ENCODE data around the gene NFATC2.

The NFATC2 gene

DNA sequence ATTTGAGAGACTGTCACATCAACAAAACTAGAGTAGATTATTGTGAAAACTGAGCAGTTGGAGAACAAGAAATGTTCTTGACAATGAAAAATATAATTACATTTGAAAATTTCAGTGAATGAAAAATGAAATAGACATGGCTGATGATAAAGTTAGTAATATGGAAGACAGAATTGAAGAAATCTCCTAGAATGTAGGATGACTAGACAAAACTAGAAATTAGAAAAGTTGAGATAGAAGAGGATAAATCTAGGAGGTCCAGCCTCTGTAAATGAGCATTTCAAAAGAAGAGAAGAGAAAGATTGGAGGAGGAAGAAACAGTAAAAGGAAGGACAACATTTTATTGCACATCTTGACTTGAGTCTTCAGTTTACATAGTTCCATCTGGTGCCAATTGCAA, 178.7 kb downstream of the NFATC2 start:
- in situ Hi-C loops (cut with MboI; ENCODE audit: low pct_unique_long_range_greater_than_20kb, low sequenced_read_pairs), result loop anchor here (25.0 kb wide), 1 partner anchor 723 kb away; no protein-coding TSS in a partner anchor
- DNase-seq, result no peak

DNA sequence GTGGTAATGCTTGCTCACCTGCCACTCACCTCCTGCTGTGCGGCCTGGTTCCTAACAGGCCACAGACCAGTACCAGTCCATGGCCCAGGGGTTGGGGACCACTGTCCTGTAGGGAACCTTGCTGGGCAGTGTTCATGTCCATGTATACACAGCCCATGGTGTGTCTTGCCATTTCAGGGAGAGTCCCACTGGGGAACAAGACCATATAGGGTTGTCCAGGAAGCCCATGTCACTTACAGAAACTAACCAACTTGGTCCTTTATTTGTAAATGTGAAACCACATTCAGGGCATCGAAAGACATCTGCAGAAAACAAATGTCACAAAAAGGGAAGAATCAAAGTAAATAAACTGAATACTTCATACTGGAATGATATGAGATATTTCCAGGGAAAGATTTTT, 179.1 kb downstream of the NFATC2 start:
- in situ Hi-C loops (cut with MboI; ENCODE audit: low pct_unique_long_range_greater_than_20kb, low sequenced_read_pairs), result loop anchor here (25.0 kb wide), 1 partner anchor 724 kb away; no protein-coding TSS in a partner anchor
- no peak for DNase-seq

DNA sequence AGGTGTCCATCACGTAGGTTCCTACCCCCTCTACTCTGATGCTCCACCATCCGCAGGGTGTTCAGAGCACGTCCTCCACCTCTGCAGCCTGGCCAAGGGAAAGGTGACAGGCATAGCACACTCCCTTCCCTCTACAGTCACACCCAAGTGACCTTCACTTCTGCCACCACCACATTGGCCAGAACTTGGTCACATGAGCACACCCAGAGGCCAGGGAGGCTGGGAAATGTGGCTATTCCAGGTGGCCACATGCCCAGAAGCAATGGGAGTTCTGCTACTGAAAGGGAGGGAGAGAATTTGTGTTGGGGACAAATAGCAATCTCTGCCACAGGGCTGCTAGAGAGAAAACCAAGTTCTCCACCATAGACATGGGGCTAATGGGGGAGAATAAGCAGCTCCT, 180.3 kb downstream of the NFATC2 start:
- DNase-seq, result no peak
- in situ Hi-C loops (cut with MboI; ENCODE audit: low pct_unique_long_range_greater_than_20kb, low sequenced_read_pairs), result loop anchor here (25.0 kb wide), 1 partner anchor 725 kb away; no protein-coding TSS in a partner anchor

DNA sequence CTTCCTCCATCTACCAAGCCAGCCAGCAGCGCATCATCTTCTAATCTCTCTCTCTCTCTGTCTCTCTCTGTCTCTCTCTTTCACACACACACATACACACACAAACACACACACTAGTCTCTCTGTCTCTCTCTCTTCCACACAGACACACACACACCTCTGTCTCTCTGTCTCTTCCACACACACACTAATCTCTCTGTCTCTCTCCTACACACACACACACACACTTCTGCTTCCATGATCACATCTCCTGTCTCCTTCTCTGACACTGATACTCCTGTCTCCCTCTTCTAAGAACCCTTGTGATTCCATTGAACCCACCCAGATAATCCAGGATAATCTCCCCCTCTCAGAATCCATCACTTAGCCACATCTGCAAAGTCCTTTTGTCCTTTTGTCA, 181.3 kb downstream of the NFATC2 start:
- in situ Hi-C loops (cut with MboI; ENCODE audit: low pct_unique_long_range_greater_than_20kb, low sequenced_read_pairs), result loop anchor here (25.0 kb wide), 1 partner anchor 726 kb away; no protein-coding TSS in a partner anchor
- DNase-seq, result no peak

DNA sequence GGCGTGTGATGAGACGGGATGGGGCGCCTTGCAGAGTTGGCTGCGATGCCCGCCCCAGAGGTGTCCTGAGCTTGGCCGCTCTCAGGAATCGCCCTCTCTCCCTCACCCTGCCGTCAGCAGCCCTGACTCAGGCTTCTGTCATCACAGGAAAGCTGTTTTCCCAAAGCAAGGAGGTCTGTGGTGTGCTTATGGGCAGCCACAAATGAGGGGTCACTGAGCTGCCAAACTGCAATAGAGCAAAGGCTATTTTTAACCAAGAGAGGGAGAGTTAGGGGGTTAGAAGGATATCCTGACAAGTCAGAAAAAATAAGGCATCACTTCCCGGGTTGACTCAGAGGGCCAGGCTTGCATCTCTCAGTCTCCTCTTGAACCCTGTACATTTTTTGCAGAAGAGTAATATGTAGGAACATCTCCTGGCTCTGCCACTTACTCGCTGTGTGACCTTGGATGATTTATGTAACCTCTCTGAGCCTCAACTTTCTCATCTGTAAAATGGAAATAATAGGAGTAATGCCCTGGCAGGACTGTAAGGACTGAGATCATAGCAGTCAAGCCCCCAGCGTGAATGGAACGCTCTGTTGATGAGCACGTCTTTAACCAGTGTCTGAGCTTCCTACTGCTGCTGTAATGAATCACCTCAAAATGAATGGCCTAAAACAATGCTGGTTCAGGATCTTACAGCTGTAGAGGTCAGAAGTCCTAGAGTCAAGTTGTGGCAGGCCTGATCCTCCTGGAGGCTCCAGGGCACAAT, 181.9 kb downstream of the NFATC2 start:
- in situ Hi-C loops (cut with MboI; ENCODE audit: low pct_unique_long_range_greater_than_20kb, low sequenced_read_pairs), result loop anchor here (25.0 kb wide), 1 partner anchor 727 kb away; no protein-coding TSS in a partner anchor
- DNase-seq, result no peak

DNA sequence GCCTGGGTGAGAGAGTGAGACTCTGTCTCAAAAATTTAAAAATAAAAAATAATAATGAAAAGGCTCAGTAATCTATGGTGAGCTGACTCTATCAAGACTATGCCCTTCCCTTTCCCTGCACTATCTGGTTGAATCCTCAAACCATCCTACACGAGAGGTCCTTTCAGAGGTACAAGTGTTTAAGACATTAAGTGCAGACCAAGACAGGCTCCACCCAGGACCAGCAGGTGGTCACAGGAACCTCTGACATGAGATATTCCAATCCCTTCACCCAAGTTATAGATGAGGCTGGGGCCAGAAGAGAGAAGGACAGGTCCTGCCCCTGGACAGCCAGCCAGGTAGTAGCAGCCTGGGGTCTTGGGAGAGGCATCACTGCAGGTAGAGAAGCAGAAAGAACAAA, 182.6 kb downstream of the NFATC2 start:
- in situ Hi-C loops (cut with MboI; ENCODE audit: low pct_unique_long_range_greater_than_20kb, low sequenced_read_pairs), result loop anchor here (25.0 kb wide), 1 partner anchor 727 kb away; no protein-coding TSS in a partner anchor
- no peak for DNase-seq

DNA sequence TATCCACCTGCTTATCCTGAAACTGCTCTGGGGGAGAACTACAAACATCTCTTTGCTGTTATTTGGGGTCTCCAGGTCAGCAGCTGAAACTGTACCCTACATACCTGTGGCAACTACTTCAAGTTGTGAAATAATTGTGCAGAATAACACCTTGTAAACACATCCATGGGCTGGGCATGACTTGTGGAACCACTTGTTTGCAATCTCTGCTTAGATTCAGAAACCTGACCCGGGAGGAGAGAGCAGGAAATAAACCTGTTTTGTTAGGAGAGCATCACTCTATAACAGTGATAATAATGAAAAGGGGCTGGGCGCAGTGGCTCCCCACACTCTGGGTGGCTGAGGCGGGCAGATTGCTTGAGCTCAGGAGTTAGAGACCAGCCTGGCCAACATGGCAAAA, 183.1 kb downstream of the NFATC2 start:
- in situ Hi-C loops (cut with MboI; ENCODE audit: low pct_unique_long_range_greater_than_20kb, low sequenced_read_pairs), result loop anchor here (25.0 kb wide), 1 partner anchor 728 kb away; no protein-coding TSS in a partner anchor
- no peak for DNase-seq

DNA sequence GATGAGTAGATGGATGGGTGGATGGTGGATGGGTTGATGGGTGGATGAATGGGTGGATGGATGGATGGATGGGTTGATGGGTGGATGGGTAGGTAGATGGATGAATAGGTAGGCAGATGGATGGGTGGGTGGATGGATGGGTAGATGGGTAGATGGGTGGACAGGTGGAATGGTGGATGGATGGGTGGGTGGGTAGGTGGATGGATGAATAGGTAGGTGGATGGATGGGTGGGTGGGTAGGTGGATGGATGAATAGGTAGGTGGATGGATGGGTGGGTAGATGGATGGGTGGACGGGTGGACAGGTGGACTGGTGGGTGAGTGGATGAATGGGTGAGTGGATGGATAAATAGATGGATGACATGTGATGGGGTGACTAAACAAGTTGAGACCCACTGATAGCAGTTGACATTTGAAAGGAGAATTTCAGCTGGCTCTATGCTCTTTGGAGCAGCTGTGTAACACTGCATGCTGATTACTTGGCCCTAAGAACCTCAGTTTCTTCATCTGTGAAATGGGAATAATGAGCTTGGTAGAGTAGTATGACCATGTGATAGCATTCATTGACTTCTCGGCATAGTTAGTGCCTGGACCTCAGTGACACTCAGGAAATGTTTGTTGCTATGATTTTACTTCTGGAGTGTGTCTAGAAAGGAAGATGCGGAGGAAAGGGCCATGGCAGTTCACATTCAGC, 184.3 kb downstream of the NFATC2 start:
- in situ Hi-C loops (cut with MboI; ENCODE audit: low pct_unique_long_range_greater_than_20kb, low sequenced_read_pairs), result loop anchor here (25.0 kb wide), 1 partner anchor 729 kb away; no protein-coding TSS in a partner anchor
- DNase-seq, result no peak

DNA sequence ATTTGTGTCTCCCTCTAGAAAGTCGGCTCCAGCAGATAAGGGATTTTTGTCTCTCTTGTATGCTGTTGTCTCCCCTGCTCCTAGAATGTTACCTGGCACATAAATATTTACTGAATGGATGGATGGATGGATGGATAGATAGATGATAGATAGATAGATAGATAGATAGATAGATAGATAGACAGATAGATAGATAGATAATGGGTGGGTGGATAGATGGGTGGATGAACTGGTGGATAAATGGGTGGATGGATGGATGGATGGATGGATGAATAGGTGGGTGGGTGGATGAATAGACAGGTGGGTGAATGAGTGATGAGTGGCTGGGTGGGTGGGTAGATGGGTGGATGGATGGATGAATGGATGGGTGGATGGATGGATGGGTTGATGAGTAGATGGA, 185.0 kb downstream of the NFATC2 start:
- in situ Hi-C loops (cut with MboI; ENCODE audit: low pct_unique_long_range_greater_than_20kb, low sequenced_read_pairs), result loop anchor here (25.0 kb wide), 1 partner anchor 730 kb away; no protein-coding TSS in a partner anchor
- no peak for DNase-seq

DNA sequence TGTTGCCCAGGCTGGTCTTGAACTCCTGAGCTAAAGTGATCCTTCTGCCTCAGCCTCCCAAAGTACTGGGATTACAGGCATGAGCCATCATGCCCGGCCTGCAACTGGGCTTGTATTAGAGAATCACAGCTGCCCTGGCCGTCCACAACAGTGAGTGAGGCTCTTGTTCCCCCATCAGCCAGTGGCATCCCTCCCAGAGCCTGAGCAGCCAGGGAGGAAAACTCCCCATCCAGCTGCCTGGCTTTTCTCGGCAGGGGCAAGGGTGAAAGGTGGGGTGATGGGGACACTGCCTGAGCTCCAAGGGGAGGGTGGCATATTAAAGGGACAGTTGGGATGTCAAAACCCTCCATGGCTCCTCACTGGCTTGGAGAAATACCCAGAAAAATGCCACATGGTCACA, 185.6 kb downstream of the NFATC2 start:
- no peak for DNase-seq
- in situ Hi-C loops (cut with MboI; ENCODE audit: low pct_unique_long_range_greater_than_20kb, low sequenced_read_pairs), result loop anchor here (25.0 kb wide), 1 partner anchor 730 kb away; no protein-coding TSS in a partner anchor

DNA sequence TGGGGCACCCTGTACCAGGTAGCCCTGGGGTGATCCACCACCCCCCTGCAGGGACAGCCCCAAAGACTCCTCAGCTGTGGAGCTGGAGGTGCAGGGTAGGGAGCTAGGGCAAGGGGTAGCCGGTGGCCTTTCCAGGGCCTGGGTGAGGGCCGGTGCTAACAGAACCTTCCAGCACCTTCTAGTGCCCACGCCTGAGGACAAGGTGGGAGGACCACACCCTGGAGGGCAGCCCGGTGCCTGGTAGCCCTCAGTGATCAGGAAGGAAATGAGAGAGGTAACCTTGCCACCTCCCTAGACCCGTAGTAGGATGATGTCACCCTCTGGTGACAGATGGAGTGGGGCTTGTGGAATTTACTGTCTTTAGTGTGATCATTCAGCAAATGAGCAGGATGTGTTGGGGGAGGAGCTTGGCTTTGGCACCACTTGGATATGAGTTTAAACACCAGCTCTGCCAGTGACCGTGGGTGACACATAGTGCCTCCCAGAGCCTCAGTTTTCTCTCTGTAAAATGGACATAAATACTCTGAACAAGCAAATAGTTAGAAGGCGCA, 187.7 kb downstream of the NFATC2 start:
- no peak for DNase-seq
- in situ Hi-C loops (cut with MboI; ENCODE audit: low pct_unique_long_range_greater_than_20kb, low sequenced_read_pairs), result loop anchor here (25.0 kb wide), 1 partner anchor 732 kb away; no protein-coding TSS in a partner anchor

DNA sequence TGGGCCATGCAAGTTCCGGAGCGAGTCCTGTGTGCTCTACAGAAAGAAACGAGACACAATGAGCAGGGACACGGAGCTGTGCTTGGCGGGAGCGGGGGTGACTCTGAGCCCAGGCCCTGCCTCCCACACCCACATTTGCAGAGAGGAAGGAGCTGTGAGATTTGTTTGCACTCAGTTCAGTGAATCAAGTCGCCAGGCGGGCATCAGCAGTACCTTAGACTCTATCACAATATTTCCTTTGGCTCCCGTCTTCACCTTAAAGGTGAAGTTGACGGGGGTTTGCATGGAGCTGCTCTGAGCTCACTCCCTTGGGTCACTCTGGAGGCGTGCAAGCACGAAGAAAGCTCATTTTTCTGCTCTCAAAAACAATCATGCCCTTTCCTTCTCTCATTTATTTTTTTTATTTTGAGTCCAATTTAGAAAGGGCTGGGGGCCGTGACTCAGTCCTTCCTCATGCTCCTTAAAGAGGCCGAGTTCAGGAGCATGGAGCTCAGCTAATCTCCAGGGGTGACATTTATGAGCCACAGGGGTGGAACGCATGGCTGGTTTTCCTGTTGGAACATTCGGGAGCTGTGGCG, 188.2 kb downstream of the NFATC2 start:
- in situ Hi-C loops (cut with MboI; ENCODE audit: low pct_unique_long_range_greater_than_20kb, low sequenced_read_pairs), result loop anchor here (25.0 kb wide), 1 partner anchor 733 kb away; no protein-coding TSS in a partner anchor
- no peak for DNase-seq

DNA sequence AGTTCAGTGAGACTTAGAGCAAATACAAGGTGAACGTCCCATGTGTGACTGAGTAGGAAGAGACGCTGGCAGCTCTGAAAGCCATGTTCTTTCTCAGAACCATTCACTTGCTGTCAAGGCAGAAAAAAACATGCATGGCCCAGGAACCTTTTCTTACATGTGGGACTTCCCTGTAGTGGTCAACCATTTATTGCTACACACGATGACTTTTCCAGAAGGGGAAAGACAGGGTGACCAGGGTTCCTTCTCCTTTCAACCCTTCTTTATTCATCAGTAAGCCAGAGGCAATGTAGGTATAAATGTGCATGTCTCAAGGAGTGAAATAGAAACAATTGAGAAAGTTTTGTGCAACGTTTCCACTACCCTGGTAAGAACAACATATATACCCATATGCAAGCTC, 189.0 kb downstream of the NFATC2 start:
- DNase-seq, result no peak
- in situ Hi-C loops (cut with MboI; ENCODE audit: low pct_unique_long_range_greater_than_20kb, low sequenced_read_pairs), result loop anchor here (25.0 kb wide), 1 partner anchor 734 kb away; no protein-coding TSS in a partner anchor

DNA sequence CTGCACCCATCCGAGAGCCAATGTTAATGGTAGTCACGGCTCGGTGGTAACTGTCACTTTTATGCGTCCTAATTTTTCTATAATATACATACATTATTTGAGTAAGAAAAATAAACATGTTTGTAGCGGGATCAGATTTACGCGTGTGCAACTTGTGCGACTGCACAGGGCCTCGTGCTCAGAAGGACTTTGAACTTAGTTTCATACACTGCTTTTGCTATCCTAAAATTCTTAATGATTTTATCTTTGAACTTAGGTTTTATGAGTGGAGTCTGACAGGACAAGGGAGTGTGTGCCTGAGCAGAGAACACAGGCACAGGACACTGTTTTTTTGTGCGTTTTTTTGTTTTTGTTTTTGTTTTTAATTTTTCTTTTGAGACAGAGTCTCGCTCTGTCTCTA, 189.7 kb downstream of the NFATC2 start:
- in situ Hi-C loops (cut with MboI; ENCODE audit: low pct_unique_long_range_greater_than_20kb, low sequenced_read_pairs), result loop anchor here (25.0 kb wide), 1 partner anchor 735 kb away; no protein-coding TSS in a partner anchor
- no peak for DNase-seq

DNA sequence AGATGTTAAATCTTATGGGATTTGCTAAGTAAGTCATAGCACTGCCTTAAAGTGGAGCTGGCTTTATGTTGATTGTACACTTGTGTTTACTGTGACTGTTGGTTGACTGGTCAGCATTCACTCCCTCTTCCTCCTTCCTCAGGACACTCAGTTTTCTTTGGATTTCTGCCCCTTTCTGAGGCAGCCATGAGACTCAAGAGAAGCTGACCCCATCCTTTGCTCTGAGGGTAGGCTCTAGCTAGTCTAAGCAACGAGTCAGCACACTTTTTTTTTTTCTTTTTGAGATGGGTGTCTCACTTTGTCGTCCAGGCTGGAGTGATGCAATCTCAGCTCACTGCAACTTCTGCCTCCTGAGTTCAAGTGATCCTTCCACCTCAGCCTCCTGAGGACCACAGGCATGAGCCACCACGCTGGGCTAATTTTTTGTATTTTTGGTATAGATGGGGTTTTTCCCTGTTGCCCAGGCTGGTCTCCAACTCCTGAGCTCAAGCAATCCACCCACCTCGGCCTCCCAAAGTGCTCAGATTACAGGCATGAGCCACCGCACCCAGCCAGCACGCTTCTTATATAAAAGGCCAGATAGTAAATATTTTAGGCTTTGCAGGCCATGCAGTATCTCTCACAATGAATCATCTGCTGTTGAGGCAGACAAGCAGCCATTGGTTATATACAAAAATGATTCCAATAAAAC, 191.4 kb downstream of the NFATC2 start:
- in situ Hi-C loops (cut with MboI; ENCODE audit: low pct_unique_long_range_greater_than_20kb, low sequenced_read_pairs), result loop anchor here (25.0 kb wide), 1 partner anchor 736 kb away; no protein-coding TSS in a partner anchor
- DNase-seq, result no peak

DNA sequence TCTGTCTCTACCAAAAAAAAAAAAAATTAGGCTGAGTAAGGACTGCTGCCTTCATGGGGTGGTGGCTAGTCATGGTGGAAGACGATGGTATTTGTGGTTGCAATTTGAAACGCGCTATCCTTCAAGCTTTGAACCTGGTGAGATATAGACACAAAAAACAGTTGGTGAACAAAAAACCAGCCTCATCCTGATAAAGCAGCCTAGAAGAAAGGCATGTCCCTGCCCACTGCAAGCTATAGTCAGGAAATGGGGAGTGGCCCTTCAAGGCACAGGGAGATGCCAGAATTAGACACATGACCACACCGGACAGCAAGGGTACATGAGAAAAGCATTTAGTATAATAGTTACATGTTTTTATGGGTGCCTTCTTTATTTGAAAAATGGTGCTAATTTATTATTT, 193.6 kb downstream of the NFATC2 start:
- in situ Hi-C loops (cut with MboI; ENCODE audit: low pct_unique_long_range_greater_than_20kb, low sequenced_read_pairs), result no loop called here
- DNase-seq, result no peak

DNA sequence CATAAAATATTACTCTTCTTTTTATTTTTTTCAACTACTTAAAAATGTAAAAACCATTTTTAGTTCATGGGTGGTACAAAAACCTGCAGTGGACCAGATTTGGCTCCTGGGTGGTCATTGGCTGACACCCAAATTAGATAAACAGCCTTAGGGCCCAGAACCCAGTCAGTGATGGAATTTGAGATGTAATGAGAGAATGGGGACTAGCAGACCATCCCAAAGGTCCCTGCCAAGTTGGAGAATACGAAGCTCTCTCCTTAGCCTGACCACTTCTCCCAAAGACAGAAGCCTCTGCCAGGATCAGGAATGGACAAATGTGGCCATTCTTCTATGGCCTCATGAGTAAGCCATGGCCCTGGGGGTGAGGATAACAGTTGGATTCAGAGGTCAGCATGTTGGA, 194.7 kb downstream of the NFATC2 start:
- DNase-seq, result no peak
- in situ Hi-C loops (cut with MboI; ENCODE audit: low pct_unique_long_range_greater_than_20kb, low sequenced_read_pairs), result no loop called here

DNA sequence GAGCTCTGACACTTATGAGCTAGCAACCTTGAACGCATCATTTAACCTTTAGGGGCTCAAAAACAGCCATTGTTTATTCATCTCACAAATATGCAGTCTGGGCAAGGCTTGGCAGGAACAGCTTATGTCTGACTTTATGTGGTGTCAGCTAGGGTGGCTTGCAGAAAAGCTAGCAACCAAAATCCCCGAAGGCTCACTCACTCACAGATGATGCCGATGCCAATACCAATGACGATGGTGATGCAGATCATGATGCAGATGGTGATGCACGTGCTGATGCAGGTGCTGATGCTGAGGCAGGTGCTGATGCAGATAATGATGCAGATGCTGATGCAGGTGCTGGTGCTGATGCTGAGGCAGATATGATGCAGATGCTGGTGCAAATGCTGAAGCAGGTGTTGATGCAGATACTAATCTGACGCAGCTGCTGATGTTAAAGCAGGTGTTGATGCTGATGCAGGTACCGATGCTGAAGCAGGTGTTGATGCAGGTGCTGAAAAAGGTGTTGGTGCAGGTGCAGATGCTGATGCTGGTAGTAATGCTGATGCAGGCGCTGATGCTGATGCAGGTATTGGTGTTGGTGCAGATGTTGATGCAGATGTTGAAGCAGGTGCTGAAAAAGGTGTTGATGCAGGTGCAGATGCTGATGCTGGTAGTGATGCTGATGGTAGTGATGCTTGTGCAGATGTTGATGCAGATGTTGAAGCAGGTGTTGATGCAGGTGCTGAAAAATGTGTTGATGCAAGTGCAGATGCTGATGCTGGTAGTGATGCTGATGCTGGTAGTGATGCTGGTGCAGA, 195.6 kb downstream of the NFATC2 start:
- in situ Hi-C loops (cut with MboI; ENCODE audit: low pct_unique_long_range_greater_than_20kb, low sequenced_read_pairs), result no loop called here
- no peak for DNase-seq
